Panc1 (cell line): ENCODE results near the gene LIX1. TPM values are rescaled to one million over a fixed set of nuclear protein-coding genes. Genes with fewer than 3 reads are reported as not detected.

ENCODE experiments used
- ATAC-seq: fragments of 200-7000 bp; cut with Tn5 transposase; 2 replicates; pipeline ENCODE4 v1.9.1; 2020; ENCODE audit warnings: mild to moderate bottlenecking, moderate library complexity
- BruUV-seq: library from RNA; stranded (reverse); fragments of 400-500 nt; replicated peaks from 2 replicates; lab custom pipeline; 2021; lab: Mats Ljungman, UMichigan
- CTCF ChIA-PET: fragments of 300-600 bp; sonication (Branson Sonifier 250); formaldehyde crosslinking; loops from one replicate; lab custom pipeline; 2022; ENCODE audit warnings: antibody characterized with exemption; lab: Charles Lee
- POLR2A ChIA-PET: fragments of 300-600 bp; sonication (Branson Sonifier 250); formaldehyde crosslinking; loops from one replicate; lab custom pipeline; 2022; ENCODE audit warnings: antibody characterized with exemption; lab: Charles Lee
- DNase-seq: peaks from one replicate; pipeline ENCODE4 v3.0.0-alpha.2; 2010; ENCODE audit warnings: low read depth, low spot score
- H3K27ac ChIP-seq: 2 replicates; pipeline ENCODE4 v1.5.1; 2011; ENCODE audit warnings: mild to moderate bottlenecking, low read length, inconsistent platforms
- H3K27me3 ChIP-seq: fragments of 200-500 bp; sonication (Bioruptor generic); 2 replicates; pipeline ENCODE4 v1.6.0; 2014; ENCODE audit warnings: low read length, inconsistent platforms; ENCODE audit not compliant: control insufficient read depth, insufficient read depth
- H3K36me3 ChIP-seq: fragments of 200-500 bp; sonication (Bioruptor generic); 2 replicates; pipeline ENCODE4 v1.5.1; 2014; ENCODE audit warnings: inconsistent platforms, mild to moderate bottlenecking, low read length, moderate library complexity; ENCODE audit not compliant: control insufficient read depth, insufficient read depth
- H3K4me1 ChIP-seq: 2 replicates; pipeline ENCODE4 v1.5.1; 2011; ENCODE audit warnings: inconsistent platforms, mild to moderate bottlenecking, low read length, moderate library complexity; ENCODE audit not compliant: control insufficient read depth, insufficient read depth
- H3K4me3 ChIP-seq, 2 experiments: 2 replicates each; pipeline ENCODE4 v1.5.1; 2011 to 2012; ENCODE audit warnings: low read depth in 2 of 2, low read length in 2 of 2, mild to moderate bottlenecking in 2 of 2, inconsistent platforms in 1 of 2, moderate library complexity in 1 of 2
- H3K9me3 ChIP-seq: fragments of 200-500 bp; sonication (Bioruptor generic); 2 replicates; pipeline ENCODE4 v1.5.1; 2014; ENCODE audit warnings: low read depth, mild to moderate bottlenecking, inconsistent platforms, low read length, moderate library complexity; ENCODE audit not compliant: control insufficient read depth, insufficient read depth
- POLR2AphosphoS5 ChIP-seq: IDR thresholded peaks from 2 replicates; pipeline ENCODE4 v1.6.1; 2012; ENCODE audit warnings: mild to moderate bottlenecking, low read depth, low read length, moderate library complexity
- SIN3A ChIP-seq: IDR thresholded peaks from 2 replicates; pipeline ENCODE4 v1.6.1; 2012; ENCODE audit warnings: low read depth, mild to moderate bottlenecking, low read length, moderate library complexity, borderline replicate concordance; ENCODE audit not compliant: insufficient read depth
- TCF7L2 ChIP-seq: IDR thresholded peaks from 2 replicates; pipeline ENCODE4 v1.6.1; 2011; ENCODE audit warnings: mild to moderate bottlenecking, low read depth, low read length, inconsistent platforms
- in situ Hi-C: cut with HindIII; loops from 2 replicates; pipeline ENCODE4 v1.10.0; 2016; ENCODE audit warnings: low sequenced_read_pairs, low pct_unique_long_range_greater_than_20kb
- intact Hi-C: fragments of 100-400 bp; cut with micrococcal nuclease; formaldehyde crosslinking; loops from one replicate; pipeline ENCODE4 v1.10.0; 2022; ENCODE audit not compliant: unreplicated experiment
- total RNA-seq: library from RNA; stranded (reverse); gene quantifications from one replicate; pipeline ENCODE4 v1.2.1, GENCODE V29; 2021; ENCODE audit not compliant: unreplicated experiment
- TF ChIP-seq, protein P1 (sequence below): fragments of 450-650 bp; IDR thresholded peaks from 2 replicates; pipeline ENCODE4 v1.5.1; 2017; ENCODE audit warnings: mild to moderate bottlenecking
- TF ChIP-seq, protein P2 (sequence below), 2 experiments: IDR thresholded peaks; 2 replicates each; pipeline ENCODE4 v1.6.1; 2011 to 2012; ENCODE audit warnings: low read depth in 2 of 2, control low read depth in 1 of 2, low read length in 1 of 2, mild to moderate bottlenecking in 1 of 2, moderate library complexity in 1 of 2; ENCODE audit not compliant: insufficient read depth in 1 of 2

Gene LIX1
- total RNA-seq, 1 experiment from 2014 or later = not detected

DNA sequence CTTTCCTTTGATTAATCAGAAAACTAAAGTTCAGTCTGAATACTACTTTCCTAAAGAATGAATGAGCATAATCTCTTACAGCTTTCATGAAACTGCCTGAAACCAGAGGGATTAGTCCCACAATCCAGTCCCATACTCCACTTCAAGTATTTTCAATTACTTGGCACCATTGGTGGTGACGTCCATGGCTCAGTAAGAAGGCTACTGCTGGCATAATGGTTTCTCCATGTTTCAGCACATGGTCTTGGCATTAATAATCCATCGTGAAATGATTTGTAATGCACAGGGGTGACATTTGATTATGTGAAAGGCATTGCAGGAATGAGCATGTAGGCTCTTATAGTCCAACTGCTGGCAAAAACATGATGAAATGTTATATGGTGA lies 23.4 kb downstream of the LIX1 start:
- Histone ChIP-seq H3K36me3 (no peaks in the 10 kb centered on the region), H3K4me3 (no peak overlapping the region), H3K4me1 (no peaks in the 10 kb centered on the region), H3K27me3 (peaks cover 25% of the 10 kb centered on the region), H3K27ac (no peak overlapping the region), H3K9me3 (no peaks in the 10 kb centered on the region)
- CTCF ChIA-PET = interaction anchor here (0.6 kb wide), 1 partner anchor 21 kb away, joined by 3 read pairs; no protein-coding TSS in a partner anchor
- in situ Hi-C loops = no loop called here
- BruUV-seq = no TSS peak
- intact Hi-C loops = no loop called here
- TF ChIP-seq, protein P1, sequence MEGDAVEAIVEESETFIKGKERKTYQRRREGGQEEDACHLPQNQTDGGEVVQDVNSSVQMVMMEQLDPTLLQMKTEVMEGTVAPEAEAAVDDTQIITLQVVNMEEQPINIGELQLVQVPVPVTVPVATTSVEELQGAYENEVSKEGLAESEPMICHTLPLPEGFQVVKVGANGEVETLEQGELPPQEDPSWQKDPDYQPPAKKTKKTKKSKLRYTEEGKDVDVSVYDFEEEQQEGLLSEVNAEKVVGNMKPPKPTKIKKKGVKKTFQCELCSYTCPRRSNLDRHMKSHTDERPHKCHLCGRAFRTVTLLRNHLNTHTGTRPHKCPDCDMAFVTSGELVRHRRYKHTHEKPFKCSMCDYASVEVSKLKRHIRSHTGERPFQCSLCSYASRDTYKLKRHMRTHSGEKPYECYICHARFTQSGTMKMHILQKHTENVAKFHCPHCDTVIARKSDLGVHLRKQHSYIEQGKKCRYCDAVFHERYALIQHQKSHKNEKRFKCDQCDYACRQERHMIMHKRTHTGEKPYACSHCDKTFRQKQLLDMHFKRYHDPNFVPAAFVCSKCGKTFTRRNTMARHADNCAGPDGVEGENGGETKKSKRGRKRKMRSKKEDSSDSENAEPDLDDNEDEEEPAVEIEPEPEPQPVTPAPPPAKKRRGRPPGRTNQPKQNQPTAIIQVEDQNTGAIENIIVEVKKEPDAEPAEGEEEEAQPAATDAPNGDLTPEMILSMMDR = no peak
- TF ChIP-seq TCF7L2 (no peak), SIN3A (no peak), POLR2AphosphoS5 (no peak)
- TF ChIP-seq, protein P2, sequence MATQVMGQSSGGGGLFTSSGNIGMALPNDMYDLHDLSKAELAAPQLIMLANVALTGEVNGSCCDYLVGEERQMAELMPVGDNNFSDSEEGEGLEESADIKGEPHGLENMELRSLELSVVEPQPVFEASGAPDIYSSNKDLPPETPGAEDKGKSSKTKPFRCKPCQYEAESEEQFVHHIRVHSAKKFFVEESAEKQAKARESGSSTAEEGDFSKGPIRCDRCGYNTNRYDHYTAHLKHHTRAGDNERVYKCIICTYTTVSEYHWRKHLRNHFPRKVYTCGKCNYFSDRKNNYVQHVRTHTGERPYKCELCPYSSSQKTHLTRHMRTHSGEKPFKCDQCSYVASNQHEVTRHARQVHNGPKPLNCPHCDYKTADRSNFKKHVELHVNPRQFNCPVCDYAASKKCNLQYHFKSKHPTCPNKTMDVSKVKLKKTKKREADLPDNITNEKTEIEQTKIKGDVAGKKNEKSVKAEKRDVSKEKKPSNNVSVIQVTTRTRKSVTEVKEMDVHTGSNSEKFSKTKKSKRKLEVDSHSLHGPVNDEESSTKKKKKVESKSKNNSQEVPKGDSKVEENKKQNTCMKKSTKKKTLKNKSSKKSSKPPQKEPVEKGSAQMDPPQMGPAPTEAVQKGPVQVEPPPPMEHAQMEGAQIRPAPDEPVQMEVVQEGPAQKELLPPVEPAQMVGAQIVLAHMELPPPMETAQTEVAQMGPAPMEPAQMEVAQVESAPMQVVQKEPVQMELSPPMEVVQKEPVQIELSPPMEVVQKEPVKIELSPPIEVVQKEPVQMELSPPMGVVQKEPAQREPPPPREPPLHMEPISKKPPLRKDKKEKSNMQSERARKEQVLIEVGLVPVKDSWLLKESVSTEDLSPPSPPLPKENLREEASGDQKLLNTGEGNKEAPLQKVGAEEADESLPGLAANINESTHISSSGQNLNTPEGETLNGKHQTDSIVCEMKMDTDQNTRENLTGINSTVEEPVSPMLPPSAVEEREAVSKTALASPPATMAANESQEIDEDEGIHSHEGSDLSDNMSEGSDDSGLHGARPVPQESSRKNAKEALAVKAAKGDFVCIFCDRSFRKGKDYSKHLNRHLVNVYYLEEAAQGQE (IDR thresholded peaks at IDR 0.05; ENCODE audit: insufficient read depth in 1 of 2, low read depth in 2 of 2, low read length in 1 of 2) = no peak
- POLR2A ChIA-PET = no interaction called here
- DNase-seq = no peak
- no peak for ATAC-seq

DNA sequence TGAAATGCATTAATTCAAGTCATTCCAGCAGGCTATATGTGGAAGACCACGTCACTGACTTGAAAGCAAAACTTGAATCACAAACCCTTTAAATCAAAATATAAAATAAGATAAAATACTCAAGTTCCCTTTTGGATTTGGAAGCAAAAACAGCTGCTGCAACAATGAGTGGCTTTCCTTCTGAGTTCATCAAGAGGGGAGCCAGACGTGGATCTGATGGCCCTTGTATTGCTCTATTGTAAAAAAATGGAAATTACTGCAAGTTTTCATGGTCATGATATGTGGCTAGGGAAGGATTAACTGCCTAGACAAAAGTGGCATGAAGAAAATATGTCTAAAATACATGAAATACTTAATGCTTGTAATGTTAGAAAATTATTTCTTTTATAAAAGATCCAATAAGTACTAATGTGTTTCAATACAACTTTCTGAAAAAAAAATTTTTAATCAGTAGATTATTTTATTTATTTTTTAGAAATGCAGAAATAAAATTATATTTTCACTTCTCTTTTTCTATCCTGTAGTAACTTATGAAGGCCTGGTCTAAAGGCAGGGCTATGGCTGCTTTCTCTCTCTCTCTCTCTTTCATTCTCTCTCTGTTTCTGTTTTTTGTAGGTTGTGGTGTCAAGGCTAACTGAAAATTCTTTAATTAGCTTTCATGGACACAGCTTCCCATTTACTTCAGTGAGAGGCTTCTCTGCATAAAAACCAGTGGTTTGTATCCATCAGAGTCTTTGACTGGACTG lies 24.0 kb downstream of the LIX1 start:
- DNase-seq = no peak
- Histone ChIP-seq H3K4me1 (no peaks in the 10 kb centered on the region), H3K36me3 (no peaks in the 10 kb centered on the region), H3K4me3 (no peak overlapping the region), H3K9me3 (no peaks in the 10 kb centered on the region), H3K27ac (no peak overlapping the region), H3K27me3 (peaks cover 20% of the 10 kb centered on the region)
- ChIA-PET POLR2A (no interaction called here), CTCF (no interaction called here)
- in situ Hi-C loops (no loop called here), intact Hi-C loops (no loop called here)
- TF ChIP-seq TCF7L2 (no peak), SIN3A (no peak), POLR2AphosphoS5 (no peak)
- TF ChIP-seq, protein P1 = no peak
- TF ChIP-seq, protein P2 (IDR thresholded peaks at IDR 0.05; ENCODE audit: insufficient read depth in 1 of 2, low read depth in 2 of 2, low read length in 1 of 2) = no peak
- no TSS peak for BruUV-seq
- ATAC-seq = no peak
